Fibroblast of lung (primary cell): ENCODE data around the gene SCAF8. TPM values are rescaled to one million over a fixed set of nuclear protein-coding genes. Genes with fewer than 3 reads are reported as not detected.
"Not testable (repeated sequence)": the region's sequence is repeated elsewhere in the genome, so short reads cannot be mapped to it uniquely, and the experiment has no call there.

Source experiments
- DNase-seq, 2 donors: peaks; one replicate each; pipeline versions ENCODE4 v3.0.0 to v3.0.0-alpha.2; 2010; ENCODE audit warnings: low read depth in 2 of 2
- H2AFZ ChIP-seq: 2 replicates; pipeline ENCODE4 v1.5.1; 2012; ENCODE audit warnings: low read length, control low read depth, inconsistent platforms
- H3K27ac ChIP-seq: 2 replicates; pipeline ENCODE4 v1.5.1; 2011; ENCODE audit warnings: low read length, control low read depth; ENCODE audit not compliant: insufficient read depth
- H3K27me3 ChIP-seq: 2 replicates; pipeline ENCODE4 v1.5.1; 2011; ENCODE audit warnings: mild to moderate bottlenecking, low read length; ENCODE audit not compliant: control insufficient read depth, insufficient read depth
- H3K36me3 ChIP-seq: 2 replicates; pipeline ENCODE4 v1.5.1; 2011; ENCODE audit warnings: low read length; ENCODE audit not compliant: control insufficient read depth, insufficient read depth
- H3K4me1 ChIP-seq: 2 replicates; pipeline ENCODE4 v1.5.1; 2011; ENCODE audit warnings: low read length; ENCODE audit not compliant: control insufficient read depth, insufficient read depth; ENCODE audit errors: extremely low read depth
- H3K4me2 ChIP-seq: 2 replicates; pipeline ENCODE4 v1.5.1; 2011; ENCODE audit warnings: low read length, control low read depth; ENCODE audit not compliant: insufficient read depth; ENCODE audit errors: extremely low read depth
- H3K4me3 ChIP-seq, 4 experiments: fragments of 200-600 bp in 1 of 4; sonication (generic) in 1 of 4; replicated peaks in 1 of 4; 2 replicates each; pipeline ENCODE4 v1.5.1; 2011 to 2016; ENCODE audit warnings: low read length in 4 of 4, low read depth in 3 of 4, mild to moderate bottlenecking in 3 of 4, control low read depth in 2 of 4, inconsistent platforms in 1 of 4, mixed read lengths in 1 of 4; ENCODE audit not compliant: insufficient read depth in 1 of 4; ENCODE audit errors: control extremely low read depth in 1 of 4
- H3K79me2 ChIP-seq: 2 replicates; pipeline ENCODE4 v1.5.1; 2012; ENCODE audit warnings: mild to moderate bottlenecking, low read length, inconsistent platforms; ENCODE audit not compliant: control insufficient read depth, insufficient read depth
- H3K9ac ChIP-seq: 2 replicates; pipeline ENCODE4 v1.5.1; 2011; ENCODE audit warnings: mild to moderate bottlenecking, low read length, control low read depth; ENCODE audit not compliant: insufficient read depth
- H3K9me3 ChIP-seq: 2 replicates; pipeline ENCODE4 v1.5.1; 2012; ENCODE audit warnings: low read depth, low read length; ENCODE audit not compliant: control insufficient read depth, insufficient read depth
- H4K20me1 ChIP-seq: 2 replicates; pipeline ENCODE4 v1.5.1; 2011; ENCODE audit warnings: low read length; ENCODE audit not compliant: control insufficient read depth, insufficient read depth; ENCODE audit errors: extremely low read depth
- CTCF ChIP-seq, 2 donors: IDR thresholded peaks in 1 of 2; conservative IDR thresholded peaks in 1 of 2; 1 replicate in 1 of 2; 2 replicates in 1 of 2; pipeline ENCODE4 v1.5.1; 2011 to 2012; ENCODE audit warnings: low read length in 2 of 2, control low read depth in 1 of 2, inconsistent platforms in 1 of 2, low read depth in 1 of 2, mild to moderate bottlenecking in 1 of 2
- EZH2 ChIP-seq: IDR thresholded peaks from 2 replicates; pipeline ENCODE4 v1.5.1; 2012; ENCODE audit warnings: low read length, control low read depth, mild to moderate bottlenecking; ENCODE audit errors: missing control alignments
- polyA plus RNA-seq, 2 donors: library from polyadenylated mRNA; depleted of rRNA in 1 of 2; stranded (reverse) in 1 of 2; unstranded in 1 of 2; fragments of >200 nt; gene quantifications; 2 replicates each; pipeline ENCODE4 v1.2.1, GENCODE V29; 2011 to 2012; ENCODE audit warnings: missing spikeins in 1 of 2
- total RNA-seq: library from RNA; depleted of rRNA; stranded (reverse); fragments of >200 nt; gene quantifications from 2 replicates; pipeline ENCODE4 v1.2.1, GENCODE V29; 2014

Gene SCAF8
- total and polyA plus RNA-seq, 2 donors (not counting 1 experiment from before 2014, with no cell fraction given), result 28.5 to 30.9 TPM

DNA sequence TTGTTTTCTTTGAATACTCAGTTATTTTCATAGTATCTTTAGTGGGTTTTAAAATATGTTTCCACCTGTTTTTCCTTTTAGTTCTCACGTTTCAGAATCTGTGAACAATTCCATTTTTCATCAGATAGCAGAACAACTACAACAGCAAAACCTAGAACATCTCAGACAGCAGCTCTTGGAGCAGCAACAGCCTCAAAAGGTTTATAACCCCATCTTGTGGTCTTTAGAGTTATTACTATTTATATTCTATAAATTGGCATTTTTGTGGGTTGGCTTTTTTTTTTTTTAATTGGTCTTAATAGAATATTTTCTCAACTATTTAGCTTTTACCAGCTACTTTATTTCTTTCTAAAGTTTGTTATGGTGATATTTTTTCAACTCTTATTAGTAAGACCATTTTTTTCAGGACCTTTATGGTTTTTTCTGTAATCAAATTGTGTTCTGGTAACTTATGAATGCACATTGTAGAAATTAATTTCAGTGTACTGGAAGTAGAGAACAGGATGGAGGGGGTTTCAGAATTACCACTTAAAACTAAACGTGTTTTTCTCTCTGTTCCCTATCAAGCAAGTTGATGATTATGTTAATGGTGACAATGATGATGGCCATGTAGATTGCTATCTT is 72.2 kb downstream of the SCAF8 start:
- no peaks in the 10 kb centered on the region for H3K27me3 ChIP-seq
- H3K36me3 ChIP-seq, result peaks cover 1% of the 10 kb centered on the region
- H3K4me1 ChIP-seq, result no peaks in the 10 kb centered on the region

GRCh38 chr6:154806804-154807203 is 73.6 kb downstream of the SCAF8 start:
- Histone ChIP-seq H3K27me3 (no peaks in the 10 kb centered on the region), H2AFZ (no peak overlapping the region), H3K79me2 (no peaks in the 10 kb centered on the region), H3K36me3 (peaks cover 1% of the 10 kb centered on the region), H3K4me2 (no peak overlapping the region), H3K9ac (no peak overlapping the region), H4K20me1 (no peaks in the 10 kb centered on the region), H3K9me3 (no peaks in the 10 kb centered on the region), H3K27ac (no peak overlapping the region), H3K4me3 (no peak overlapping the region), H3K4me1 (no peaks in the 10 kb centered on the region)
- DNase-seq, result peak in 1 of 2 donors; percentile 3
- TF ChIP-seq CTCF (conservative IDR thresholded peaks at IDR 0.05 in 1 of 2, IDR thresholded peaks at IDR 0.05 in 1 of 2; ENCODE audit: low read depth in 1 of 2, low read length in 2 of 2), result no peak
- TF ChIP-seq EZH2, result no peak

More for the DNA sequence above, 72.2 kb downstream of the SCAF8 start:
- DNase-seq, result peak; percentile 35 to 80
- H3K9ac ChIP-seq, result no peak overlapping the region
- no peaks in the 10 kb centered on the region for H4K20me1 ChIP-seq
- no peaks in the 10 kb centered on the region for H3K9me3 ChIP-seq
- no peak overlapping the region for H3K4me3 ChIP-seq
- no peaks in the 10 kb centered on the region for H3K79me2 ChIP-seq
- no peak overlapping the region for H3K27ac ChIP-seq
- H3K4me2 ChIP-seq, result no peak overlapping the region
- no peak for TF ChIP-seq EZH2
- TF ChIP-seq CTCF (conservative IDR thresholded peaks at IDR 0.05 in 1 of 2, IDR thresholded peaks at IDR 0.05 in 1 of 2; ENCODE audit: low read depth in 1 of 2, low read length in 2 of 2), result peak; percentile 41 to 52
- no peak overlapping the region for H2AFZ ChIP-seq

- H3K4me1 ChIP-seq, H2AFZ ChIP-seq, H3K9ac ChIP-seq, H4K20me1 ChIP-seq, DNase-seq, H3K79me2 ChIP-seq, H3K27ac ChIP-seq, H3K27me3 ChIP-seq, H3K36me3 ChIP-seq, H3K4me2 ChIP-seq, H3K9me3 ChIP-seq, H3K4me3 ChIP-seq: not testable (repeated sequence)
These were observed 78.4 kb downstream of the SCAF8 start for GRCh38 chr6:154811663-154812062.
